Activated CD4-positive, alpha-beta T cell treated with anti-CD3 and anti-CD28 coated beads, Interleukin-2, amount 10 ng/mL, durations not matched to agents 7 days and 5 days (primary cell): ENCODE results near the gene TDRD12. TPM values are rescaled to one million over a fixed set of nuclear protein-coding genes. Genes with fewer than 3 reads are reported as not detected.
"Not testable (repeated sequence)": the region's sequence is repeated elsewhere in the genome, so short reads cannot be mapped to it uniquely, and the experiment has no call there.

ENCODE experiments used
- CTCF ChIA-PET: fragments of 350-600 bp; sonication (Branson Sonifier 250); formaldehyde crosslinking; loops from one replicate; lab custom pipeline; 2021; ENCODE audit warnings: antibody characterized with exemption; lab: Charles Lee
- POLR2A ChIA-PET: fragments of 350-600 bp; sonication (Branson Sonifier 250); formaldehyde crosslinking; loops from one replicate; lab custom pipeline; 2021; ENCODE audit warnings: antibody characterized with exemption; lab: Charles Lee
- DNase-seq: peaks from one replicate; pipeline ENCODE4 v3.0.0-alpha.2; 2020
- H3K27ac Mint-ChIP-seq: one replicate; pipeline ENCODE4 v1.8.0; 2021; ENCODE audit warnings: mild to moderate bottlenecking, moderate library complexity, mixed read lengths
- H3K27me3 Mint-ChIP-seq: one replicate; pipeline ENCODE4 v1.8.0; 2021; ENCODE audit warnings: mixed read lengths
- H3K36me3 Mint-ChIP-seq: one replicate; pipeline ENCODE4 v1.8.0; 2021; ENCODE audit warnings: low read depth, mixed read lengths
- H3K4me1 Mint-ChIP-seq: one replicate; pipeline ENCODE4 v1.8.0; 2021; ENCODE audit warnings: mixed read lengths
- H3K4me3 Mint-ChIP-seq: one replicate; pipeline ENCODE4 v1.8.0; 2021; ENCODE audit warnings: mild to moderate bottlenecking, moderate library complexity, mixed read lengths
- H3K9me3 Mint-ChIP-seq: one replicate; pipeline ENCODE4 v1.8.0; 2021; ENCODE audit warnings: mixed read lengths
- total RNA-seq, 2 experiments: library from RNA; stranded (reverse); gene quantifications; one replicate each; pipeline ENCODE4 v1.2.3, GENCODE V29; 2021

Gene TDRD12
- total RNA-seq, 2 experiments from 2014 or later = 0.25 to 0.52 TPM

- no peak for DNase-seq
- Mint-ChIP-seq H3K36me3 (no peaks in the 10 kb centered on the region), H3K4me3 (no peak overlapping the region), H3K4me1 (no peaks in the 10 kb centered on the region), H3K9me3 (no peaks in the 10 kb centered on the region), H3K27me3 (no peaks in the 10 kb centered on the region), H3K27ac (no peak overlapping the region)
- POLR2A ChIA-PET = no interaction called here
- CTCF ChIA-PET = no interaction called here
Measured at GRCh38 chr19:32865326-32865725, 145.8 kb downstream of the TDRD12 start.

- no peaks in the 10 kb centered on the region for H3K36me3 Mint-ChIP-seq
- POLR2A ChIA-PET = no interaction called here
- no peak for DNase-seq
- no peaks in the 10 kb centered on the region for H3K9me3 Mint-ChIP-seq
- no peak overlapping the region for H3K4me3 Mint-ChIP-seq
- CTCF ChIA-PET = no interaction called here
- no peak overlapping the region for H3K27ac Mint-ChIP-seq
- H3K27me3 Mint-ChIP-seq = no peaks in the 10 kb centered on the region
- H3K4me1 Mint-ChIP-seq = no peaks in the 10 kb centered on the region
Measured at GRCh38 chr19:32866061-32866460, 146.5 kb downstream of the TDRD12 start.

- Mint-ChIP-seq H3K27me3 (no peaks in the 10 kb centered on the region), H3K4me1 (no peaks in the 10 kb centered on the region), H3K4me3 (no peak overlapping the region), H3K27ac (no peak overlapping the region), H3K36me3 (no peaks in the 10 kb centered on the region), H3K9me3 (no peaks in the 10 kb centered on the region)
- ChIA-PET CTCF (no interaction called here), POLR2A (no interaction called here)
- no peak for DNase-seq
Measured at GRCh38 chr19:32866564-32867265, 147.1 kb downstream of the TDRD12 start.

- H3K27ac Mint-ChIP-seq, H3K4me3 Mint-ChIP-seq: not testable (repeated sequence)
Measured at GRCh38 chr19:32867436-32867835, 147.9 kb downstream of the TDRD12 start.

GRCh38 chr19:32868206-32868950 lies 148.8 kb downstream of the TDRD12 start:
- Mint-ChIP-seq H3K36me3 (no peaks in the 10 kb centered on the region), H3K27me3 (no peaks in the 10 kb centered on the region), H3K4me1 (peaks cover 2% of the 10 kb centered on the region), H3K27ac (no peak overlapping the region), H3K4me3 (no peak overlapping the region), H3K9me3 (no peaks in the 10 kb centered on the region)
- ChIA-PET POLR2A (no interaction called here), CTCF (no interaction called here)
- DNase-seq = no peak

More at GRCh38 chr19:32867436-32867835, 147.9 kb downstream of the TDRD12 start:
- H3K27me3 Mint-ChIP-seq, CTCF ChIA-PET, H3K36me3 Mint-ChIP-seq, H3K9me3 Mint-ChIP-seq, H3K4me1 Mint-ChIP-seq, DNase-seq, POLR2A ChIA-PET: not testable (repeated sequence)

- H3K4me1 Mint-ChIP-seq = peaks cover 7% of the 10 kb centered on the region
- POLR2A ChIA-PET = no interaction called here
- no peak for DNase-seq
- H3K9me3 Mint-ChIP-seq = no peaks in the 10 kb centered on the region
- H3K27me3 Mint-ChIP-seq = no peaks in the 10 kb centered on the region
- H3K27ac Mint-ChIP-seq = no peak within 1 kb of the TSS
- H3K36me3 Mint-ChIP-seq = no peaks in the 10 kb centered on the region
- CTCF ChIA-PET = interaction anchor here (0.6 to 0.7 kb wide), 2 partner anchors 332 to 344 kb away, joined by 4 read pairs; no protein-coding TSS in a partner anchor
- no peak within 1 kb of the TSS for H3K4me3 Mint-ChIP-seq
Measured at GRCh38 chr19:32869369-32869965, 149.9 kb downstream of the TDRD12 start, which contains the start of gene SLC7A9. SLC7A9 (minus strand) TSS chr19:32869767; CDS start chr19:32868534, 1,233 bp downstream.

- CTCF ChIA-PET = interaction anchor here (0.7 kb wide), 1 partner anchor 344 kb away, joined by 4 read pairs; no protein-coding TSS in a partner anchor
- Mint-ChIP-seq H3K9me3 (no peaks in the 10 kb centered on the region), H3K36me3 (no peaks in the 10 kb centered on the region), H3K27me3 (no peaks in the 10 kb centered on the region), H3K4me3 (no peak overlapping the region), H3K27ac (no peak overlapping the region), H3K4me1 (peaks cover 7% of the 10 kb centered on the region)
- POLR2A ChIA-PET = no interaction called here
- DNase-seq = no peak
Measured at GRCh38 chr19:32869966-32870573, 150.5 kb downstream of the TDRD12 start.

DNA sequence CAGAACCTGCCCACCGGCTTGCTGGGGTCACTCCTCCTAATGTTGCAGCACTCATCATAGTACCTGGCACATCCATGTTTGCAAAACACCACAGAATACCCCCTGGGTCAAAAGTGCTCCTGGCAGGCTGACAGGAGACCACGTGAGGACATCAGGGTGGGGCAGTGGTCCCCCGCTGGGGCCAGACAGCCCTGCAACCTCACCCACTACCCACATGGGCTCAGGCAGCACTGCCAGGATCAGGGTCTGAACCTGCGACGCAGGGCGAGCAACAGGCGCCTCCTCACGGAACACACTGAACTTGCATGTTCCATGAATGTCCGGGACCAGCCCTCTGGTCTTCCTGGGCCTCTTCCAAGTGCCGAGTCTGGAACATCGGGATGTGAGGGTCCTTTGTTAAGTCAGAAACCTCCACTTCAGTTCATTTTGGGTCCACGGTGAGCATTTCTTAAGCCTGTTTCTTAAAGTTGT lies 151.4 kb downstream of the TDRD12 start:
- Mint-ChIP-seq H3K27ac (no peak overlapping the region), H3K4me3 (no peak overlapping the region), H3K27me3 (no peaks in the 10 kb centered on the region), H3K36me3 (no peaks in the 10 kb centered on the region), H3K9me3 (no peaks in the 10 kb centered on the region), H3K4me1 (peaks cover 7% of the 10 kb centered on the region)
- no peak for DNase-seq
- ChIA-PET CTCF (no interaction called here), POLR2A (no interaction called here)

DNA sequence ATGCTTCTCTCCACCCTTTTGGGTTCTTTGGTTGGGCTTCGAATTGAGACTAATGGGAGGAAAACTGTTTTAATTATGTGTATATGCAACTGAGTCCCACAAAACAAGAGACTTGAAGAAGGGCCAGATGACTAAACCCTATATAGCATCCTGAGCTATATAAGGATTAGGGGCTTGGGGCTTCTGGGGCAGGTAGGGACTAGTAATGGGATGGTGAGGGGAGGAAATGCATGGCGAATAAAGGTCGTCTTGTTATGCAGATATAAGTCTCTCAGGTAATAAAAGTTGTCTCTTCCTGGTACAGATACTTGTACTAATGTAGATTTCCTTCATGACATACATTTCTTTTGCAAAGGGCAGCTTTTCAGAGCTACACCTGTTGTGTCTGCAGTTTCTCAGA lies 152.8 kb downstream of the TDRD12 start:
- no peaks in the 10 kb centered on the region for H3K27me3 Mint-ChIP-seq

DNA sequence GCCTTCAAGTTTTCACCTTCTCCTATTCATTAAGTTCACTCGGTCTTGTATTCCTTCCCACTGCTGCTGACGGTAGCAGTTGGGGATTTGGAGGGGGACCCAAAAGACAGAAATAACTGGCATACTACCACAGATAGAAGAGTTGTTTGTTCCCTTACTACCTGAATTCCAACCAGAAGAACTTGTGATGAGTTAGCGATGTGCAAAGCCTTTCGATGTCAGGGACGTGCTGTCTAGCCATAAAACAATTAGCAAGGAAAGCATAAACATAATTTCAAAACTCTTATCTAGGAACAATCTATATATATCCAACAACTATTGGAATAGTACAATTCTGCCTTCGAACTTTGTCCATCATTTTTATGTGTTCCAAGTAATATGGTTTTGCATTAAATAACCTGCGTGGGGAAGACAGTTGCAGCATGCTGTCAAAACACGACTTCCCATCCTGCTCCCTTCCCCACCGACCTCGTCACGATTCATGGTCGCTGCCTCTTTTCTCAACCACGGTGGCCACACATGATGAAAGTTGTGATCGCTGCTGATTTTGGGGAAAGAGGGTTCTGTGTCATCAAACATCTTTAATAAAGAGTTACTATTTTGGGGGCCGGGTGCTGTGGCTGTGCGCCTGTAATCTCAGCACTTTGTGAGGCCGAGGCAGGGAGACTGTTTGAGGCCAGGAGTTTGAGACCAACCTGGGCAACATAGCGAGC lies 153.8 kb downstream of the TDRD12 start:
- H3K4me3 Mint-ChIP-seq = no peak overlapping the region
- POLR2A ChIA-PET = no interaction called here
- H3K9me3 Mint-ChIP-seq = no peaks in the 10 kb centered on the region
- no peak overlapping the region for H3K27ac Mint-ChIP-seq
- CTCF ChIA-PET = no interaction called here
- no peak for DNase-seq
- peaks cover 11% of the 10 kb centered on the region for H3K4me1 Mint-ChIP-seq
- H3K27me3 Mint-ChIP-seq = no peaks in the 10 kb centered on the region
- H3K36me3 Mint-ChIP-seq = no peaks in the 10 kb centered on the region

More for the DNA sequence above, 152.8 kb downstream of the TDRD12 start:
- ChIA-PET POLR2A (no interaction called here), CTCF (no interaction called here)
- no peaks in the 10 kb centered on the region for H3K9me3 Mint-ChIP-seq
- H3K4me1 Mint-ChIP-seq = peaks cover 11% of the 10 kb centered on the region
- no peak for DNase-seq
- no peak overlapping the region for H3K4me3 Mint-ChIP-seq
- no peaks in the 10 kb centered on the region for H3K36me3 Mint-ChIP-seq
- H3K27ac Mint-ChIP-seq = no peak overlapping the region

DNA sequence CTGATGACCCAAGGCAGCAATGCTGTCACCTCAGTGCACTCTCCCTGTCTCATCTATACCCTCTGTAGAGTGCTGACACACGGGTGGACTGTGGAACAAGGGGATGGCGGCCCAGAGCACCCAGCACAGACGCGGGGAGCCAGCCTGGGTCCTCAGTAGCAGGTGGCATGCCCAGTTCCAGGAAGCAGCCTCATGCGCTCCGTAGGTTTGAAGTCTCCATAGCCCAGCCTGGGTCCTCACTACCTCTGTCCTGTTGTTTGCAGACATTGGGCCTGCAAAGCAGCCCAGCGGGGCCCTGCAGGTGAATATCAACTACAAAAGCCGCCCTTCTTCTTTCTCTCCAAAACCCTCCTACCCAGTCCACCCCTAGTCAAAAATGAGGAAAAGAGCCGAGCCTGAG lies 155.0 kb downstream of the TDRD12 start:
- DNase-seq = no peak

GRCh38 chr19:32875428-32875827 lies 155.9 kb downstream of the TDRD12 start:
- Mint-ChIP-seq H3K36me3 (no peaks in the 10 kb centered on the region), H3K27me3 (no peaks in the 10 kb centered on the region), H3K9me3 (no peaks in the 10 kb centered on the region), H3K4me3 (no peak overlapping the region), H3K27ac (no peak overlapping the region), H3K4me1 (peaks cover 11% of the 10 kb centered on the region)
- ChIA-PET CTCF (no interaction called here), POLR2A (interaction anchor here (0.6 kb wide), 2 partner anchors 276 to 470 kb away, joined by 3 read pairs; partner anchors contain the start of gene DPY19L3)
- no peak for DNase-seq

More for the DNA sequence above, 155.0 kb downstream of the TDRD12 start:
- H3K9me3 Mint-ChIP-seq = no peaks in the 10 kb centered on the region
- no peak overlapping the region for H3K27ac Mint-ChIP-seq
- no peaks in the 10 kb centered on the region for H3K27me3 Mint-ChIP-seq
- H3K4me3 Mint-ChIP-seq = no peak overlapping the region
- no peaks in the 10 kb centered on the region for H3K36me3 Mint-ChIP-seq
- ChIA-PET CTCF (no interaction called here), POLR2A (interaction anchor here (0.6 kb wide), 1 partner anchor 469 kb away, joined by 3 read pairs; the partner anchor contains the start of gene DPY19L3)
- H3K4me1 Mint-ChIP-seq = peaks cover 11% of the 10 kb centered on the region
